Liver (tissue), 9 donors: Measurements from ENCODE around the gene TCEANC. TPM values are rescaled to one million over a fixed set of nuclear protein-coding genes. Genes with fewer than 3 reads are reported as not detected.

ENCODE experiments used
- DNase-seq: peaks from one replicate; pipeline ENCODE4 v3.0.0-alpha.2; 2017; ENCODE audit warnings: low spot score
- H3K27ac ChIP-seq, 2 donors: one replicate each; pipeline ENCODE4 v1.7.0; 2013; ENCODE audit warnings: inconsistent platforms in 2 of 2, low read length in 2 of 2, control low read depth in 1 of 2, low read depth in 1 of 2, mild to moderate bottlenecking in 1 of 2
- H3K27me3 ChIP-seq, 4 donors: one replicate each; pipeline versions ENCODE4 v1.6.1 to v1.7.0; 2013; ENCODE audit warnings: low read length in 3 of 4, inconsistent platforms in 1 of 4, mild to moderate bottlenecking in 1 of 4, moderate library complexity in 1 of 4; ENCODE audit not compliant: control insufficient read depth in 4 of 4, insufficient read depth in 4 of 4
- H3K36me3 ChIP-seq, 4 donors: one replicate each; pipeline versions ENCODE4 v1.6.1 to v1.7.0; 2013; ENCODE audit warnings: low read length in 3 of 4, mild to moderate bottlenecking in 3 of 4, low read depth in 1 of 4, moderate library complexity in 1 of 4; ENCODE audit not compliant: control insufficient read depth in 4 of 4, insufficient read depth in 3 of 4
- H3K4me1 ChIP-seq, 4 donors: one replicate each; pipeline versions ENCODE4 v1.6.1 to v1.7.0; 2013; ENCODE audit warnings: low read length in 3 of 4, mild to moderate bottlenecking in 3 of 4, moderate library complexity in 1 of 4; ENCODE audit not compliant: control insufficient read depth in 4 of 4, insufficient read depth in 4 of 4
- H3K4me3 ChIP-seq, 3 donors: one replicate each; pipeline versions ENCODE4 v1.6.1 to v1.7.0; 2013; ENCODE audit warnings: low read length in 3 of 3, control low read depth in 1 of 3, low read depth in 1 of 3, mild to moderate bottlenecking in 1 of 3
- H3K9ac ChIP-seq, 2 donors: one replicate each; pipeline ENCODE4 v1.7.0; 2013; ENCODE audit warnings: low read length in 2 of 2, mild to moderate bottlenecking in 2 of 2, moderate library complexity in 2 of 2, control low read depth in 1 of 2, low read depth in 1 of 2
- H3K9me3 ChIP-seq, 4 donors: one replicate each; pipeline versions ENCODE4 v1.6.1 to v1.7.0; 2013; ENCODE audit warnings: low read length in 3 of 4; ENCODE audit not compliant: control insufficient read depth in 4 of 4
- EGR1 ChIP-seq, 2 donors: IDR thresholded peaks; 2 replicates each; pipeline ENCODE4 v1.6.1; 2016 to 2018; ENCODE audit warnings: antibody characterized with exemption in 2 of 2, low read depth in 2 of 2
- FOXA1 ChIP-seq: IDR thresholded peaks from 2 replicates; pipeline ENCODE4 v1.6.1; 2016; ENCODE audit warnings: antibody characterized with exemption
- FOXA2 ChIP-seq: IDR thresholded peaks from 2 replicates; pipeline ENCODE4 v1.6.1; 2016; ENCODE audit warnings: antibody characterized with exemption
- HNF4A ChIP-seq, 2 donors: conservative IDR thresholded peaks; 2 replicates each; pipeline ENCODE4 v1.6.1; 2016; ENCODE audit warnings: antibody characterized with exemption in 2 of 2, mild to moderate bottlenecking in 2 of 2
- HNF4G ChIP-seq: IDR thresholded peaks from 2 replicates; pipeline ENCODE4 v1.6.1; 2016; ENCODE audit warnings: antibody characterized with exemption
- JUND ChIP-seq, 2 donors: IDR thresholded peaks; 2 replicates each; pipeline ENCODE4 v1.6.1; 2016; ENCODE audit warnings: antibody characterized with exemption in 2 of 2
- NR2F2 ChIP-seq: IDR thresholded peaks from 2 replicates; pipeline ENCODE4 v1.6.1; 2016; ENCODE audit warnings: antibody characterized with exemption
- RXRA ChIP-seq, 2 donors: IDR thresholded peaks; 2 replicates each; pipeline ENCODE4 v1.6.1; 2017 to 2018; ENCODE audit warnings: antibody characterized with exemption in 2 of 2, mild to moderate bottlenecking in 1 of 2
- SP1 ChIP-seq: IDR thresholded peaks from 2 replicates; pipeline ENCODE4 v1.6.1; 2018; ENCODE audit warnings: antibody characterized with exemption, mild to moderate bottlenecking
- TAF1 ChIP-seq: conservative IDR thresholded peaks from 2 replicates; pipeline ENCODE4 v1.6.1; 2016; ENCODE audit warnings: antibody characterized with exemption, mild to moderate bottlenecking
- YY1 ChIP-seq: IDR thresholded peaks from 2 replicates; pipeline ENCODE4 v1.6.1; 2016; ENCODE audit warnings: antibody characterized with exemption, mild to moderate bottlenecking
- WGBS: extraction: QIAGEN DNeasy Blood & Tissue Kit; methylation state at CpG from one replicate; pipeline ENCODE4 v1.1.7; 2013; 5-methylcytosine and 5-hydroxymethylcytosine counted together
- polyA plus RNA-seq, 2 donors: library from polyadenylated mRNA; stranded (reverse) in 1 of 2; unstranded in 1 of 2; fragments of 200-250 nt in 1 of 2; fragments of >200 nt in 1 of 2; fragmentation: Nextera tagmentation in 1 of 2; extraction: Ambion mirVana in 1 of 2; gene quantifications; one replicate each; pipeline versions ENCODE4 v1.2.1 to v1.2.3, GENCODE V29; 2013 to 2015
- total RNA-seq, 2 donors: library from RNA; depleted of rRNA; stranded (reverse); fragments of >200 nt; gene quantifications; one replicate each; pipeline ENCODE4 v1.2.3, GENCODE V29; 2014
- TF ChIP-seq, protein P1 (sequence below): IDR thresholded peaks from 2 replicates; pipeline ENCODE4 v1.6.1; 2016; ENCODE audit warnings: antibody characterized with exemption, mild to moderate bottlenecking
- TF ChIP-seq, protein P2 (sequence below): fragments of 150-350 bp; IDR thresholded peaks from 2 replicates; pipeline ENCODE4 v1.5.1; 2017; ENCODE audit warnings: improper control_type of control experiment, low read depth, low read length; ENCODE audit not compliant: missing input control
- TF ChIP-seq, protein P3 (sequence below): IDR thresholded peaks from 2 replicates; pipeline ENCODE4 v1.6.1; 2016; ENCODE audit warnings: antibody characterized with exemption
- donor health status: healthy.
- donor health status: healthy.
- donor health status: healthy.
- donor health status: healthy.
- donor health status: healthy.

Gene TCEANC
- total and polyA plus RNA-seq, 4 donors, result 0.73 to 7.7 (median 3.6) TPM

DNA sequence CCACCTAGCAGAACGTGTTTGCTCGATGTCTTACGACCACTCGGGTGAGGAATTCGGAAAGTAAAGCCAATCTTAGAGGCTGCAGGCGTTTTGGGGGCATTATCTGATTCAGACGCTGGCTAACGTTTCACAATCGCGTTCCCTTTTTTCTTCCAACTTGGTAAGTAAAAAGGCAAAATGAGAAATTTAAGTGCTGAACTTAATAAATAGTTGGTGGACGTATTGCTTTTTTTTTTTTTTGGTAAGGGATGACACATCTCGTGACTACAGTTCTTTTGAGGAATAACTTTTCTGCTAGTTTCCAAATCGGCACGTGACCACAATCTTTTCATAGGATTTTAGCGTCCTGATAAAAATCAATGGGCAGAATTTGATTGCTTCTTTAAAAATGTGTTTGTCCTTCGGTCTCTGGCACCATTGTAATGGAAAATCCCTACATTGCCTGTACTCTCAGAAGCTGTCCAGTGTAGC lies 36.8 kb downstream of the TCEANC start:
- Histone ChIP-seq H3K9ac (peak overlapping the region; percentile 45 to 64), H3K36me3 (no peaks in the 10 kb centered on the region), H3K4me1 (peaks cover 7 to 20% (median 14%) of the 10 kb centered on the region in 4 donors), H3K4me3 (peak overlapping the region; percentile 70 to 84 (median 71)), H3K27ac (peak overlapping the region; percentile 87 to 95), H3K27me3 (no peaks in the 10 kb centered on the region), H3K9me3 (no peaks in the 10 kb centered on the region)
- no peak for DNase-seq
- WGBS, result under 1% methylated on average over 16 of the region's 16 CpGs
- TF ChIP-seq HNF4A (conservative IDR thresholded peaks at IDR 0.05) (peak in 1 of 2 donors; percentile 8), YY1 (peak; percentile 11), JUND (IDR thresholded peaks at IDR 0.05) (no peak)

DNA sequence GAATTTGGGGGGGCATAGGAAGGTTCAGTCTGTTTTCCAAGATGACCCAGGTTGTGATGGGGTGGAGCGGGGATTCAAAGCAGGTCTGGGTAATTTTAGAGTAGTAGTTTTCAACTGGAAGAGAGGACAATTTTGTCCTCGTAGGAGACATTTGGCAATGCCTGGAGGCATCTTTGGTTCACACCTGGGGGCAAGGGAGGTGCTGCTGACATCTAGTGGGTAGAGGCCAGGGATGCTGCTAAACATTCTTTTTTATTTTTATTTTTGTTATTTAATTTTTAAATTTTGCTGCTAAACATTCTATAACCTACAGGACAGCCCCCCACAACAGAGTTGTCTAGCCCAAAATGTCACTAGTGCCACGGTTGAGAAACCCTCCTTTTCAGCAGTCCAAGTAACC lies 37.9 kb downstream of the TCEANC start:
- DNase-seq, result no peak
- no peak for TF ChIP-seq RXRA (IDR thresholded peaks at IDR 0.05)
- TF ChIP-seq FOXA1, result no peak
- TF ChIP-seq NR2F2, result no peak
- no peak for TF ChIP-seq TAF1
- no peak for TF ChIP-seq JUND (IDR thresholded peaks at IDR 0.05)
- no peak for TF ChIP-seq FOXA2
- TF ChIP-seq, protein P1, sequence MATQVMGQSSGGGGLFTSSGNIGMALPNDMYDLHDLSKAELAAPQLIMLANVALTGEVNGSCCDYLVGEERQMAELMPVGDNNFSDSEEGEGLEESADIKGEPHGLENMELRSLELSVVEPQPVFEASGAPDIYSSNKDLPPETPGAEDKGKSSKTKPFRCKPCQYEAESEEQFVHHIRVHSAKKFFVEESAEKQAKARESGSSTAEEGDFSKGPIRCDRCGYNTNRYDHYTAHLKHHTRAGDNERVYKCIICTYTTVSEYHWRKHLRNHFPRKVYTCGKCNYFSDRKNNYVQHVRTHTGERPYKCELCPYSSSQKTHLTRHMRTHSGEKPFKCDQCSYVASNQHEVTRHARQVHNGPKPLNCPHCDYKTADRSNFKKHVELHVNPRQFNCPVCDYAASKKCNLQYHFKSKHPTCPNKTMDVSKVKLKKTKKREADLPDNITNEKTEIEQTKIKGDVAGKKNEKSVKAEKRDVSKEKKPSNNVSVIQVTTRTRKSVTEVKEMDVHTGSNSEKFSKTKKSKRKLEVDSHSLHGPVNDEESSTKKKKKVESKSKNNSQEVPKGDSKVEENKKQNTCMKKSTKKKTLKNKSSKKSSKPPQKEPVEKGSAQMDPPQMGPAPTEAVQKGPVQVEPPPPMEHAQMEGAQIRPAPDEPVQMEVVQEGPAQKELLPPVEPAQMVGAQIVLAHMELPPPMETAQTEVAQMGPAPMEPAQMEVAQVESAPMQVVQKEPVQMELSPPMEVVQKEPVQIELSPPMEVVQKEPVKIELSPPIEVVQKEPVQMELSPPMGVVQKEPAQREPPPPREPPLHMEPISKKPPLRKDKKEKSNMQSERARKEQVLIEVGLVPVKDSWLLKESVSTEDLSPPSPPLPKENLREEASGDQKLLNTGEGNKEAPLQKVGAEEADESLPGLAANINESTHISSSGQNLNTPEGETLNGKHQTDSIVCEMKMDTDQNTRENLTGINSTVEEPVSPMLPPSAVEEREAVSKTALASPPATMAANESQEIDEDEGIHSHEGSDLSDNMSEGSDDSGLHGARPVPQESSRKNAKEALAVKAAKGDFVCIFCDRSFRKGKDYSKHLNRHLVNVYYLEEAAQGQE, result no peak
- TF ChIP-seq SP1, result no peak
- no peaks in the 10 kb centered on the region for H3K36me3 ChIP-seq
- no peaks in the 10 kb centered on the region for H3K9me3 ChIP-seq
- peaks cover 7 to 22% (median 14%) of the 10 kb centered on the region in 4 donors for H3K4me1 ChIP-seq
- no peak overlapping the region for H3K27ac ChIP-seq
- no peak overlapping the region for H3K4me3 ChIP-seq
- H3K9ac ChIP-seq, result no peak overlapping the region
- no peaks in the 10 kb centered on the region for H3K27me3 ChIP-seq
- WGBS, result 69% methylated on average over 3 of the region's 3 CpGs

DNA sequence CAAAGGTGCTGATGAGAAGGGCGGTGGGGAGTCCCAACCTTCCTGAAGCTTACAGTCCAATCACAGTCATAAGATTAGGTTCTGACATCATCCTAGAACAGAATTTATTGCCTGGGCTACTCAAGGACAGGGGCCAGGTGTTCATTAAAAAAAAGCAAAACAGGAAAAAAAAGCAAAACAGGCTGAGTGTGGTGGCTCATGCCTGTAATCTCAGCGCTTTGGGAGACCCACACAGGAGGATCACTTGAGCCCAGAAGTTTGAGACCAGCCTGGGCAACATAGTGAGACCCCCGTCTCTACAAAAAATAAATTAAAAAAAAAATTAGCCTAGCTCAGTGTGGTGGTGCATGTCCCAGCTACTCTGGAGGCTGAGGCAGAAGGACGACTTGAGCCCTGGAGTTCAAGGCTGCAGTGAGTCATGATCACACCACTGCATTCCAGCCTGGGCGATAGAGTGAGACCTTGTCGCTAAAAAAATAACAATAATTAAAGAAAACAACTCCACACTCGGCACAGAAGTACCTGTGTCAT lies 39.0 kb downstream of the TCEANC start:
- no peaks in the 10 kb centered on the region for H3K9me3 ChIP-seq
- TF ChIP-seq FOXA1 (no peak), JUND (IDR thresholded peaks at IDR 0.05) (no peak), FOXA2 (no peak), YY1 (no peak), EGR1 (IDR thresholded peaks at IDR 0.05; ENCODE audit: low read depth in 2 of 2) (no peak), SP1 (no peak), HNF4G (no peak)
- TF ChIP-seq, protein P2, sequence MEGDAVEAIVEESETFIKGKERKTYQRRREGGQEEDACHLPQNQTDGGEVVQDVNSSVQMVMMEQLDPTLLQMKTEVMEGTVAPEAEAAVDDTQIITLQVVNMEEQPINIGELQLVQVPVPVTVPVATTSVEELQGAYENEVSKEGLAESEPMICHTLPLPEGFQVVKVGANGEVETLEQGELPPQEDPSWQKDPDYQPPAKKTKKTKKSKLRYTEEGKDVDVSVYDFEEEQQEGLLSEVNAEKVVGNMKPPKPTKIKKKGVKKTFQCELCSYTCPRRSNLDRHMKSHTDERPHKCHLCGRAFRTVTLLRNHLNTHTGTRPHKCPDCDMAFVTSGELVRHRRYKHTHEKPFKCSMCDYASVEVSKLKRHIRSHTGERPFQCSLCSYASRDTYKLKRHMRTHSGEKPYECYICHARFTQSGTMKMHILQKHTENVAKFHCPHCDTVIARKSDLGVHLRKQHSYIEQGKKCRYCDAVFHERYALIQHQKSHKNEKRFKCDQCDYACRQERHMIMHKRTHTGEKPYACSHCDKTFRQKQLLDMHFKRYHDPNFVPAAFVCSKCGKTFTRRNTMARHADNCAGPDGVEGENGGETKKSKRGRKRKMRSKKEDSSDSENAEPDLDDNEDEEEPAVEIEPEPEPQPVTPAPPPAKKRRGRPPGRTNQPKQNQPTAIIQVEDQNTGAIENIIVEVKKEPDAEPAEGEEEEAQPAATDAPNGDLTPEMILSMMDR, result no peak
- TF ChIP-seq, protein P3, sequence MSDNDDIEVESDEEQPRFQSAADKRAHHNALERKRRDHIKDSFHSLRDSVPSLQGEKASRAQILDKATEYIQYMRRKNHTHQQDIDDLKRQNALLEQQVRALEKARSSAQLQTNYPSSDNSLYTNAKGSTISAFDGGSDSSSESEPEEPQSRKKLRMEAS, result no peak
- TF ChIP-seq, protein P1, result no peak
- no peak overlapping the region for H3K4me3 ChIP-seq
- H3K4me1 ChIP-seq, result peaks cover 7 to 22% (median 14%) of the 10 kb centered on the region in 4 donors
- no peak overlapping the region for H3K9ac ChIP-seq
- 80% methylated on average over 7 of the region's 7 CpGs for WGBS
- no peaks in the 10 kb centered on the region for H3K27me3 ChIP-seq
- H3K27ac ChIP-seq, result no peak overlapping the region
- no peaks in the 10 kb centered on the region for H3K36me3 ChIP-seq
- no peak for DNase-seq
